HCT116 (cell line): ENCODE data around the gene U2AF2.

ENCODE experiments used
- CTCF ChIP-seq, 3 experiments: fragments of 200-600 bp in 1 of 3; sonication (generic) in 1 of 3; IDR thresholded peaks in 2 of 3; conservative IDR thresholded peaks in 1 of 3; 2 replicates each; pipeline ENCODE4 v1.5.1; 2012 to 2017; ENCODE audit warnings: low read depth in 2 of 3, low read length in 2 of 3, antibody characterized with exemption in 1 of 3, borderline replicate concordance in 1 of 3, control low read depth in 1 of 3, mild to moderate bottlenecking in 1 of 3, mixed read lengths in 1 of 3, mixed run types in 1 of 3, moderate library complexity in 1 of 3; ENCODE audit not compliant: insufficient read depth in 1 of 3
- REST ChIP-seq: IDR thresholded peaks from 2 replicates; pipeline ENCODE4 v1.6.1; 2012; ENCODE audit warnings: low read depth

GRCh38 chr19:55637534-55637933 is 17.3 kb upstream of the U2AF2 start:
- TF ChIP-seq CTCF (IDR thresholded peaks at IDR 0.05 in 2 of 3, conservative IDR thresholded peaks at IDR 0.05 in 1 of 3; ENCODE audit: borderline replicate concordance in 1 of 3, insufficient read depth in 1 of 3, low read depth in 2 of 3, low read length in 2 of 3) (no peak), REST (no peak)
